WTC11 (cell line): Measurements from ENCODE around the gene REN. TPM values are rescaled to one million over a fixed set of nuclear protein-coding genes. Genes with fewer than 3 reads are reported as not detected.

Source experiments
- ATAC-seq: fragments of 200-7000 bp; cut with Tn5 transposase; 2 replicates; pipeline ENCODE4 v1.10.0; 2021; ENCODE audit warnings: mild to moderate bottlenecking, moderate library complexity
- CTCF ChIA-PET: fragments of 300-600 bp; sonication (Branson Sonifier 250); formaldehyde crosslinking; loops from one replicate; lab custom pipeline; 2021; ENCODE audit warnings: antibody characterized with exemption; lab: Charles Lee
- POLR2A ChIA-PET: fragments of 350-600 bp; sonication (Branson Sonifier 250); formaldehyde crosslinking; loops from one replicate; lab custom pipeline; 2021; ENCODE audit warnings: antibody characterized with exemption; lab: Charles Lee
- DNase-seq: peaks from one replicate; pipeline ENCODE4 v3.0.0; 2021; ENCODE audit warnings: low spot score
- H3K27ac Mint-ChIP-seq: 2 replicates; pipeline ENCODE4 v1.8.0; 2021; ENCODE audit warnings: mixed read lengths
- H3K27me3 Mint-ChIP-seq: 2 replicates; pipeline ENCODE4 v1.8.0; 2021; ENCODE audit warnings: low read depth, mild to moderate bottlenecking, moderate library complexity, mixed read lengths
- H3K36me3 Mint-ChIP-seq: 2 replicates; pipeline ENCODE4 v1.8.0; 2021; ENCODE audit warnings: mixed read lengths
- H3K4me1 Mint-ChIP-seq: 2 replicates; pipeline ENCODE4 v1.8.0; 2022; ENCODE audit warnings: mixed read lengths
- H3K4me3 Mint-ChIP-seq: 2 replicates; pipeline ENCODE4 v1.8.0; 2021; ENCODE audit warnings: mild to moderate bottlenecking, moderate library complexity, mixed read lengths
- H3K9me3 Mint-ChIP-seq: 2 replicates; pipeline ENCODE4 v1.8.0; 2021; ENCODE audit warnings: mixed read lengths
- ARID4B ChIP-seq: sonication (generic); formaldehyde crosslinking; IDR thresholded peaks from 2 replicates; pipeline ENCODE4 v1.8.0; 2023; ENCODE audit warnings: missing genetic modification reagents, mild to moderate bottlenecking, borderline replicate concordance
- ATF1 ChIP-seq: sonication (generic); formaldehyde crosslinking; IDR thresholded peaks from 2 replicates; pipeline ENCODE4 v1.8.1; 2023; ENCODE audit warnings: mild to moderate bottlenecking, moderate library complexity, missing genetic modification reagents
- E2F4 ChIP-seq: sonication (generic); formaldehyde crosslinking; IDR thresholded peaks from 2 replicates; pipeline ENCODE4 v1.8.1; 2022; ENCODE audit warnings: low read depth, mild to moderate bottlenecking, moderate library complexity, missing genetic modification reagents, borderline replicate concordance
- IRF2 ChIP-seq: sonication (generic); formaldehyde crosslinking; IDR thresholded peaks from 2 replicates; pipeline ENCODE4 v1.8.0; 2022; ENCODE audit warnings: low read depth, missing genetic modification reagents, borderline replicate concordance
- JAZF1 ChIP-seq: fragments of 250-450 bp; sonication (Bioruptor Pico); IDR thresholded peaks from 2 replicates; pipeline ENCODE4 v1.9.0; 2021; ENCODE audit warnings: moderate library complexity, mild to moderate bottlenecking, inconsistent platforms
- KAT7 ChIP-seq: sonication (generic); formaldehyde crosslinking; IDR thresholded peaks from 2 replicates; pipeline ENCODE4 v1.8.1; 2023; ENCODE audit warnings: missing genetic modification reagents, mild to moderate bottlenecking, borderline replicate concordance
- NR2C2 ChIP-seq: sonication (generic); formaldehyde crosslinking; IDR thresholded peaks from 2 replicates; pipeline ENCODE4 v1.8.0; 2022; ENCODE audit warnings: mild to moderate bottlenecking, missing genetic modification reagents
- PRDM15 ChIP-seq: sonication (generic); formaldehyde crosslinking; IDR thresholded peaks from 2 replicates; pipeline ENCODE4 v1.8.0; 2022; ENCODE audit warnings: missing genetic modification reagents
- RORB ChIP-seq: fragments of 250-450 bp; sonication (Bioruptor Pico); IDR thresholded peaks from 2 replicates; pipeline ENCODE4 v1.9.0; 2021; ENCODE audit warnings: mild to moderate bottlenecking
- SOX15 ChIP-seq: fragments of 250-450 bp; sonication (Bioruptor Pico); IDR thresholded peaks from 2 replicates; pipeline ENCODE4 v1.9.0; 2021; ENCODE audit warnings: mild to moderate bottlenecking
- TCF7 ChIP-seq: sonication (generic); formaldehyde crosslinking; IDR thresholded peaks from 2 replicates; pipeline ENCODE4 v1.8.0; 2022; ENCODE audit warnings: mild to moderate bottlenecking, low read depth, missing genetic modification reagents, moderate library complexity
- USF2 ChIP-seq: sonication (generic); formaldehyde crosslinking; IDR thresholded peaks from 2 replicates; pipeline ENCODE4 v1.8.1; 2023; ENCODE audit warnings: mild to moderate bottlenecking, missing genetic modification reagents, moderate library complexity
- ZBTB21 ChIP-seq: sonication (generic); formaldehyde crosslinking; IDR thresholded peaks from 2 replicates; pipeline ENCODE4 v1.8.1; 2023; ENCODE audit warnings: mild to moderate bottlenecking, missing genetic modification reagents, borderline replicate concordance
- ZMAT4 ChIP-seq: fragments of 250-450 bp; sonication (Bioruptor Pico); IDR thresholded peaks from 2 replicates; pipeline ENCODE4 v1.9.0; 2021; ENCODE audit warnings: mild to moderate bottlenecking
- ZNF263 ChIP-seq: sonication (generic); formaldehyde crosslinking; IDR thresholded peaks from 2 replicates; pipeline ENCODE4 v1.8.1; 2022; ENCODE audit warnings: low read depth, mild to moderate bottlenecking, moderate library complexity, missing genetic modification reagents
- ZNF396 ChIP-seq: fragments of 250-450 bp; sonication (Bioruptor Pico); IDR thresholded peaks from 2 replicates; pipeline ENCODE4 v1.8.0; 2021; ENCODE audit warnings: mild to moderate bottlenecking, moderate library complexity, borderline replicate concordance
- total RNA-seq: library from RNA; stranded (reverse); gene quantifications from 3 replicates; pipeline ENCODE4 v1.2.3, GENCODE V29; 2021

The REN gene
- total RNA-seq, 1 experiment from 2014 or later = not detected

GRCh38 chr1:204121840-204122555 is 44.1 kb downstream of the REN start (continued):
- TF ChIP-seq NR2C2 (CRISPR knock-in tag) = no peak

GRCh38 chr1:204116539-204116938 is 49.6 kb downstream of the REN start:
- DNase-seq (no peak), ATAC-seq (no peak)
- no peak for TF ChIP-seq ZMAT4 (CRISPR knock-in tag)
- no peak for TF ChIP-seq USF2 (CRISPR knock-in tag)
- no peak for TF ChIP-seq JAZF1 (CRISPR knock-in tag)
- TF ChIP-seq IRF2 (CRISPR knock-in tag) = no peak
- no peak for TF ChIP-seq TCF7 (CRISPR knock-in tag)
- TF ChIP-seq E2F4 (CRISPR knock-in tag) = no peak
- TF ChIP-seq ZBTB21 (CRISPR knock-in tag) = no peak
- TF ChIP-seq ZNF263 = no peak
- TF ChIP-seq ATF1 = no peak
- H3K4me3 Mint-ChIP-seq = no peak overlapping the region
- H3K27me3 Mint-ChIP-seq = no peaks in the 10 kb centered on the region
- ChIA-PET CTCF (interaction anchor here (2.3 kb wide), 1 partner anchor 12 kb away, joined by 19 read pairs; no protein-coding TSS in a partner anchor), POLR2A (interaction anchor here (0.6 kb wide), 1 partner anchor 241 kb away, joined by 4 read pairs; no protein-coding TSS in a partner anchor)
- H3K4me1 Mint-ChIP-seq = peaks cover 23% of the 10 kb centered on the region
- H3K36me3 Mint-ChIP-seq = peaks cover 63% of the 10 kb centered on the region
- H3K27ac Mint-ChIP-seq = peak overlapping the region; percentile 58; the same call in 1 of the 2 replicates
- H3K9me3 Mint-ChIP-seq = no peaks in the 10 kb centered on the region

- H3K36me3 Mint-ChIP-seq = peaks cover 59% of the 10 kb centered on the region
- H3K27ac Mint-ChIP-seq = 0 out of 2 replicates have a peak overlapping the region, but pooled peaks have one; percentile 72
- TF ChIP-seq PRDM15 (CRISPR knock-in tag) = no peak
- H3K4me3 Mint-ChIP-seq = no peak overlapping the region
- ATAC-seq (no peak), DNase-seq (no peak)
- H3K9me3 Mint-ChIP-seq = no peaks in the 10 kb centered on the region
- ChIA-PET CTCF (interaction anchor here (0.6 to 2.3 kb wide), 4 partner anchors 13 to 47 kb away, joined by 3 to 19 read pairs (median 4); no protein-coding TSS in a partner anchor), POLR2A (no interaction called here)
- peaks cover 32% of the 10 kb centered on the region for H3K4me1 Mint-ChIP-seq
- no peaks in the 10 kb centered on the region for H3K27me3 Mint-ChIP-seq
Measured at GRCh38 chr1:204115116-204115515, 51.0 kb downstream of the REN start.

GRCh38 chr1:204114606-204115005 is 51.5 kb downstream of the REN start:
- no peak for DNase-seq
- no peak overlapping the region for H3K4me3 Mint-ChIP-seq
- POLR2A ChIA-PET = no interaction called here
- peak overlapping the region; percentile 72; the same call in 1 of the 2 replicates for H3K27ac Mint-ChIP-seq
- no peak for ATAC-seq
- peaks cover 54% of the 10 kb centered on the region for H3K36me3 Mint-ChIP-seq
- H3K4me1 Mint-ChIP-seq = peaks cover 32% of the 10 kb centered on the region
- H3K27me3 Mint-ChIP-seq = no peaks in the 10 kb centered on the region
- no peaks in the 10 kb centered on the region for H3K9me3 Mint-ChIP-seq
- CTCF ChIA-PET = interaction anchor here (1.9 kb wide), 1 partner anchor 13 kb away, joined by 6 read pairs; no protein-coding TSS in a partner anchor
- TF ChIP-seq RORB (CRISPR knock-in tag) = no peak
- no peak for TF ChIP-seq KAT7 (CRISPR knock-in tag)
- TF ChIP-seq ARID4B = no peak
- TF ChIP-seq SOX15 (CRISPR knock-in tag) = no peak
- no peak for TF ChIP-seq ZNF396 (CRISPR knock-in tag)
- TF ChIP-seq USF2 (CRISPR knock-in tag) = no peak
- TF ChIP-seq ZNF263 = no peak
- TF ChIP-seq NR2C2 (CRISPR knock-in tag) = no peak
